Forelimb muscle (tissue), 1 donor: ENCODE data around the gene IQCH. TPM values are rescaled to one million over a fixed set of nuclear protein-coding genes. Genes with fewer than 3 reads are reported as not detected.

Source experiments
- DNase-seq: peaks from one replicate; pipeline ENCODE4 v3.0.0-alpha.2; 2013; ENCODE audit warnings: low read depth
- polyA plus RNA-seq: library from polyadenylated mRNA; unstranded; fragments of 120-200 nt; gene quantifications from one replicate; pipeline ENCODE4 v1.2.1, GENCODE V29; 2013; ENCODE audit not compliant: insufficient read length

The IQCH gene
- polyA plus RNA-seq, 1 donor = 0.94 TPM

- DNase-seq = no peak
Observed at GRCh38 chr15:67501177-67501835, 246.7 kb downstream of the IQCH start.

- no peak for DNase-seq
Observed at GRCh38 chr15:67501836-67502461, 247.4 kb downstream of the IQCH start.

DNA sequence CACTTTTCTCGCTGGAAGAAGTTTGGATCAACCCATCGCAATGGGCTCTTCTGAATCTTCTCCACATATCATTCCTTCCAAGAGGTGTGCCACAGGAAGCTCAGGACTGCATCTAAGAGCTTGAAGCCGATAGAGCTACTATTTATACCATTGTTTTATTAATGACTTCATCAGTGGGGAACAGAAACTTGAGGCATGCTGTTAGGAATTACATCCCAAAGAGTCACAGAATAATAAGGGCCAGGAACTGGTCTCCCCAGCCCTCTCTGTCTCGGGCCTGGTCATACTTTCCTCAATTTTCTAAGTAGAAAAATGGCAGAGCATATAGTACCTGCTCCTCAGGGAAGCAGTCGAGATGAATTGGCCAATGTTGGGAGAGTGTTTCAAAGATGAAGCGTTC is 249.5 kb downstream of the IQCH start:
- DNase-seq = no peak

DNA sequence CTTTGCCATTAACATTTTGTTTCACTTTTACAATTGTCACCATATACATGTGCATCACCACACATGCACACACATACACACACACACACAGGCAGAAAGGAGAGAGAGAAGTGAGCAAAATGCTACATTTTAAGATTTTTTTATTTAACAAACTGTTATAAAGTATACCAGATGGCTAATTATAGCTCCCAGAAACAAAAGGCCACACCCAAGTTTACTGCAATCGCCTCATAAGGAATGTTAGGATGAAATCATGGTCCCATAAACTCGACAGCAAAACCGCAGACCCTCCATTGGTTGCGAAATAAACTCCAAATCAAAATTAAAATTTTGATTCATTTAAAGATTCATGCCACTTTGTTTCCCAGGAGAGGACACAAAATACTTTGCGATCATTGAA is 250.2 kb downstream of the IQCH start:
- no peak for DNase-seq

DNA sequence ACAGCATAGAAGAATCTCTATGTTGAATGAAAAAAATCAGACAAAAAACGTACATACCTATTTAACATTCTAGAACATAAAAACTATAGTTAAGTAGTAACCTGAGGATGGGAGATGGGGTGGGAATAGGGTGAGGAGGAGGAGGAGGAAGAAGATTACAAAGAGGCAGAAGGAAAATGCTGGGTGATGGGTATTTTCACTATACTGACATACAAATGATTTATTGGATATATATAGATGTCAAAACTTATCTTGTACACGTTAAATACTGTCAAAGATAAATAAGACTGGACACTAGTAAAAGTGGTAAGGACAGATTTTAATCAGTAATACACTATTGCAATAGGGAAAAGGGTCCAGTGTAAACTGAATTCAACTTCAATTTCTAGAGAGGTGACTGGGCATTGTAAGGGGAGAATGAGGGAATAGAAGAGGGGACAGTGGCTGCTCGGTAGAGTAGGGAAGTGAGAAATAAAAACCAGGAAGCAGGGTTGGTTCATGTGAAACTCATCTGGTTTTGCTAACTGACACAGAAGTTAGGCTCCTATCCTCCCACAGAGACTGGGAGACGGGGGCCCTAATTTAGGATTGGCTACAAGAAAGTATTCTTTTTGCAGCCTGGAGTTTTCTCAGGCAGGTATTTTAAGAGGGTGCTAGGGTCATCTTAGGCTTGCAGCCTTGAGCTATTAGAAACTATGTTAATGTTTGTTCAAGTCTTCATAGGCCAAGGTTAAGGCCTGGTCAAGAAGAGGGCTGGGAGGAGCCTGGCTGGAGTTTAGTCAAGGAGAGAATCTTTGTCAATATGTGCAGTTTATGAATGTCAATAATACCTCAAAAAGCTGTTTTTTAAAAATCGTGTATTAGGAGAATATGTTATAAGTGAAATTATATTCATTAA is 251.3 kb downstream of the IQCH start:
- DNase-seq = no peak

- no peak for DNase-seq
Observed at GRCh38 chr15:67506775-67507747, 252.5 kb downstream of the IQCH start.

- DNase-seq = no peak
Observed at GRCh38 chr15:67508407-67508806, 253.8 kb downstream of the IQCH start.

DNA sequence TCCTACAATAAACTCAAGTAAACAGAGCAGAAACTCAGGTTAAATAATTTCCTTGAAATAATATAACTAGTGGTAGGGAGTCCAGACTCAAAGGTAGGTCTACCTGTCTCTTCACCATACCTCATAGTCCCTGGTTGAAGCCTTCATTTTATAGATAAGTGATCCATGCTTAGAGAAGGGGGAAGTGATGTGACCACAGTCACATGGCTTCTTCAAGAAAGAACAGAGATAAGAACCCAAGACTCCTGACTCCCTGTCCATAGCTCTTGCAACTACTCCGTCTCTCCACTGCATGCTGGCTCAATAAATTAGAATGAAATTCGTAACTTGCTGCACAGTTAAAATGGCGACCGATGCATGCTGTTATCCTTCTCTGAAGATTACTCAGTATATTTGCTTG is 255.3 kb downstream of the IQCH start:
- no peak for DNase-seq

DNA sequence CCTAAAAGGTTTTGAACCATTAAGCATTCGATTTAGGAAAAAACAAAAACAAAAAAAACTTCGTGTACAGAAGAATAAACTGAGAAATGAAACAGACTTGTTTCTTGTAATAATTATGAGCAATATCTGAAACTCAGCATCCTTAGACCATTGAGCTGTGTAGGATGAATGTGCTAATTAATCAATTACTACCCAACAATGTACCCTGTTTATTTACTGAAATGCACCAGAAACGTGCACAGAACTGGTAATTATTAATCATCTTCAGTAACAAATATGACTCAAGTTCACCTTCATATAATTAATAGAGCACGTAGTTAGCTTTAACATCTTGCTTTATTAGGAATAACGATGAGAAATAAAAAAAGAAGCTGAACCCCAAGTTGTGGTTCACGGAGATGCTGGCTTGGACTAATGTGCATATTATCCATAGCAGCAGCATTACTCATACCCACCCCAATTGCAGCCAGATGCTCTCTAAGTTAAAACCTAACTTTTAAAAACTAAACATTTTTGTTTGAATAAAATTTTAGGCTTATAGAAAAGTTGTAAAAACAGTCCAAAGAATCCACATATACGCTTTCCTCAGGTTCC is 256.1 kb downstream of the IQCH start:
- no peak for DNase-seq

DNA sequence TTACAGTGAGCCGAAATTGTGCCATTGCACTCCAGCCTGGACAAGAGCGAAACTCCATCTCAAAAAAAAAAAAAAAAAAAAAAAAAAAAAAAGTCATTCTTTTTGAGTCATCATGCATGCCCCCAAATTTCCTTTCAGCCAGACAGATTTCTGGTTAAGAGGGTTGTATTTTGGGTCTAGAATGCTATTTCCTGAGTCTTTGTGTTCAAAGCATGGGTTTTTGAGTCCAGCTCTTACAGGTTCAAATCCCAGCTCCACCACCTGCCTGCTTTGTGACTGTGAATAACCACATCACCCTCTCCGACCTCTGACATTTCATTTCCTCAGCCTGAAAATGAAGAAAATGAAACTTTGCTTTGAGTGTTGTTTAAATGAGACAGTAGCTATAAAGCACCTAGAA is 257.0 kb downstream of the IQCH start:
- no peak for DNase-seq

- no peak for DNase-seq
Observed at GRCh38 chr15:67512140-67512539, 257.6 kb downstream of the IQCH start.

DNA sequence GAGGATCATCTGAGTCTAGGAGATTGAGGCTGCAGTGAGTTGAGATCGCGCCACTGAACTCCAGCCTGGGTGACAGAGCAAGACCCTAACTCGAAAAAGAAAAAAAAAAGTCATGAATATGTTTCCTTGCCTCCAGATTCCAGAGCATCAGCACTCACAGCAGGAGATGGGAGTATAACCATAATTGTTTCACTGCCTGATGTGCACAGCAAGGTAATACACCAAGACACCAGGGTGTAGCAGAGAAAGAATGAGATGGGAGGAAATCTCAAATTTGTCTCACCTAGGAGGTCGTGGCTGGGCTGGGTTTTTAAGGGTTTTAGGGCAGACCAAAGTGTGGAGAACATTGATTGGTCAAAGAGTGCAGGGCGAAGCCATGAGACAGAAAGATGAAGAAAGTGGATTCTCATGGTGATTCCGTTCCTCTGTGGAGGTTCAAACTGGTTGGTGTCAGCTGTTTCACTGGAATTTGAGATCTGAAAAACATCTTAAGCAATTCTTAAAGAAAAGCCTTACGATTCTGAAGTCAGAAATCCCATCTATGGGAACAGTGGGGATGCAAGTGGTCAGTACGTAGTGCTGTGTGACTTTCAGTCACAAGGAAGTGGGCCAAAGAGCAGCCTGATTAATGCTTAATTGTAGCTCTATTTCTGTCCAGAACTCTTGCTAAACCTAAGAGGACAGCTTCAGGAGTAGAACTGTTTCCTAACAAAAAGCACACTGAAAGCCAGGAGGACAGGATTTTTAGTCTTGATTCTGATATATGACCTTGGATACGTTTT is 258.5 kb downstream of the IQCH start:
- DNase-seq = no peak

DNA sequence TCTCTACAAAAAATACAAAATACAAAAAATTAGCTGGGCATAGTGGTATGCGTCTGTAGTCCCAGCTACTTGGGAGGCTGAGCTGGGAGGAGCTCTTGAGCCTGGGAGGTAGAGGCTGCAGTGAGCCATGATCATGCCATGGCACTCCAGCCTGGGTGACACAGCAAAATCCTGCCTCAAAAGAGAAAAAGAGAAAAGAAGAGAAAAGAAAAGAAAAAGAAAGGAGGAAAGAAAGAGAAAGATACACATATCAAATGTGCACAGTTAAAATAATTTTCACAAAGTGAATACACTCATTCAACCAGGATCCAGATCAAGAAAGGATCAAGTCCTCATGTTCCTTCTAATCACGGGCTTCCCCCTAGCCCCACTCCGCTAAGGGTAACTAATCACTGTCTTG is 260.5 kb downstream of the IQCH start:
- no peak for DNase-seq

DNA sequence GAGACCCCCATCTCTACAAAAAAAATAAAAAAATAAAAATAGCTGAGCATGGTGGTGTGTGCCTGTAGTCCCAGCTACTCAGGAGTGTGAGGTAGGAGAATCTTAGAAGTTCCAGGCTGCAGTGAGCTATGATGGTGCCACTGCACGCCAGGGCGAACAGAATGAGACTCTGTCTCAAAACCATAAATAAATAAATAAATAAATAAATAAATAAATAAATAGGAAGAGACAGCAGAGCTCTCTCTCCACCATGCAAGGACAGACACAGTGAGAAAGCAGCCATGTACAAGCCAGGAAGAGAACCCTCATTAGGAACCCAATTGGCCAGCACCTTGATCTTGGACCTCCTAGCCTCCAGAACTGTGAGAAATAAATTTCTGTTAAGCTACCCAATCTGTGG is 261.0 kb downstream of the IQCH start:
- DNase-seq = no peak

- no peak for DNase-seq
Observed at GRCh38 chr15:67520321-67521028, 265.9 kb downstream of the IQCH start.

DNA sequence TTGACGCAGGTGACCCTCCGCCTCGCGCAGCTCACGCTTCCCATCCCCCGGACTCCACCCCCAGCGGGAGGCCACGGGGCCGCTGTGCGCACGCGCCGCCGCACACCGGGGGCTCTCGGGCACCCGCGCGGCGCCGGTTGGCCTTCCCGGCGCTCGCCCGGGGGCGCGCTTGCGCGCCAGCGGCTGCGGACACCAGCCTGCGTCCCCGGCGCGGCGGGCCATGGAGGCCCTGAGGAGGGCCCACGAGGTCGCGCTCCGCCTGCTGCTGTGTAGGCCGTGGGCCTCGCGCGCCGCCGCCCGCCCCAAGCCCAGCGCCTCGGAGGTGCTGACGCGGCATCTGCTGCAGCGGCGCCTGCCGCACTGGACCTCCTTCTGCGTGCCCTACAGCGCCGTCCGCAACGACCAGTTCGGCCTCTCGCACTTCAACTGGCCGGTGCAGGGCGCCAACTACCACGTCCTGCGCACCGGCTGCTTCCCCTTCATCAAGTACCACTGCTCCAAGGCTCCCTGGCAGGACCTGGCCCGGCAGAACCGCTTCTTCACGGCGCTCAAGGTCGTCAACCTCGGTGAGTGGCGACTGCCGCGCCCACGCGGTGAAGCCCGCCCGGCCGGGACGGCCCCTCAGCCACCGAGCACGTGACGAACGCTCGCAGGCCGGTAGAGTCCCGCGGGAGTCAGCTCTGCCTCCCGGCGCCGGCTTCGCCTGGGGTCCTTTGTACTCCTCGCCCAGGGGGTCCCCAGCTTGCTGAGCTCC is 266.6 kb downstream of the IQCH start, which contains the start of gene C15orf61:
Gene C15orf61, plus strand, starts transcription at position 103 of the 754 bp plus-strand sequence. Its CDS starts 118 bp downstream, at position 221.
- no peak for DNase-seq

- no peak for DNase-seq
Observed at GRCh38 chr15:67521783-67522568, 267.4 kb downstream of the IQCH start.

DNA sequence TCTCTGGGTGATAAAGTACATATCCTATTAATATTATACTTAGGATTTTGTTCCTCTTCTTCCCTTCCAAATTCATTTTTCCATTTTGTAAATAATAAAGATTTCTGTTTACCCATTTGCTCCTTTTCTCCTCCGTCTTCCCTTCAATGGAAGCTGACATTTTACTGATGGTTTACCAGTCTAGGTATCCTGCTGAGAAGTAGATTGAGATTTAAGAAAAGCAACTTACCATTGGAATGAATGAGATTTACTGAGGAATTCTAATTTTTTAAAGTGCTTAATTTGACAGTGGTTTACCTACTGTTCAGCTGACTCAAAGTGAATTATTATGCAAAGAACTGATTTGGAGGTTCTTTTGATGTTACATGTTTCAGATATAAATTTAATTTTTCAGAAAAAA is 268.7 kb downstream of the IQCH start:
- no peak for DNase-seq
